GM18499 (cell line): Measurements from ENCODE around the gene TFAP2A.
A peak's percentile ranks its signal among the peaks of the same experiment; 100 is the strongest.

Experiments
- ATAC-seq: cut with Tn5 transposase; IDR thresholded peaks from one replicate; pipeline ENCODE4 v1.9.1; 2021; ENCODE audit warnings: moderate number of reproducible peaks; ENCODE audit not compliant: insufficient read depth, unreplicated experiment

Gene TFAP2A

DNA sequence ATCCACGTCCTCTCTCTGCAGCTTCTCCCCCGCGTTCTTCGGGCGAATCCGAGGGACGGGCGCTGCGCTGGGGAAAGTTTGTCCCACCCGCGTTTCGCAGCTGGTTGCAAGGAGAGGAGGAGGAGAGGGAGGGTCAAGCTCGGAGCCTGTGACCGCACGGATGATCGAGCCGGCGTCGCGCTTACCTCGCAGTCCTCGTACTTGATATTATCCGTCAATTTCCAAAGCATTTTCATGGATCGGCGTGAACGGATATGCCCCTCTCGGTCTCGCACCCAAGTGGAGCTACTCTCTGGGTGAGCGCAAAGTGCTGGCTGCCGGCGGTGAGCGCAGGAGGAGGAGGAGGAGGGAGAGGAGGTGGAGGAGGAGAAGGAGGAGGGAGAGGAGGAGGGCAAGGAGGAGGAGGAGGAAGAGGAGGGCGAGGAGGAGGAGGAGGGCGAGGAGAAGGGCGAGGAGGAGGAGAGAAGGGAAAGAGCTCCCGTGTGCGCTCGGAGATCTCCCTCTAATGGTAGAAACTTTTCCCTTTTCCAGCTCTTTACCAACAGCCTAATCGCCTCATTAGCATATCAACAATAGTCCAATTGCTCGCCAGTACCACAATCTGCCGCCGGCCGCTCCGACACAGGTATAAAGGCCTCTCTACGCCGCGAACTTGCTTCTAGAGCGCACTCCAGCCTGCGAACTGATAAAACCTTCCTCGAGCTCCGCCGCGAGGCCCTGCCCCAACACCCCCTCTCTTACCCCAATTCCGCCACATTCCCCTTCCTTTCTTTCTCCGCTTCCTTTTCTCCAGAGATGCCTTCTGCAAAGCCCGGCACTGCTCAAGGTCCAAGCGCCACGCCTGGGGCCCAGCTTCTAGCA lies at the start of gene TFAP2A:
TSS of gene TFAP2A (minus strand) at position 319 of the 861 bp plus-strand sequence. CDS start at position 236, 83 bp downstream.
- ATAC-seq, result no peak

DNA sequence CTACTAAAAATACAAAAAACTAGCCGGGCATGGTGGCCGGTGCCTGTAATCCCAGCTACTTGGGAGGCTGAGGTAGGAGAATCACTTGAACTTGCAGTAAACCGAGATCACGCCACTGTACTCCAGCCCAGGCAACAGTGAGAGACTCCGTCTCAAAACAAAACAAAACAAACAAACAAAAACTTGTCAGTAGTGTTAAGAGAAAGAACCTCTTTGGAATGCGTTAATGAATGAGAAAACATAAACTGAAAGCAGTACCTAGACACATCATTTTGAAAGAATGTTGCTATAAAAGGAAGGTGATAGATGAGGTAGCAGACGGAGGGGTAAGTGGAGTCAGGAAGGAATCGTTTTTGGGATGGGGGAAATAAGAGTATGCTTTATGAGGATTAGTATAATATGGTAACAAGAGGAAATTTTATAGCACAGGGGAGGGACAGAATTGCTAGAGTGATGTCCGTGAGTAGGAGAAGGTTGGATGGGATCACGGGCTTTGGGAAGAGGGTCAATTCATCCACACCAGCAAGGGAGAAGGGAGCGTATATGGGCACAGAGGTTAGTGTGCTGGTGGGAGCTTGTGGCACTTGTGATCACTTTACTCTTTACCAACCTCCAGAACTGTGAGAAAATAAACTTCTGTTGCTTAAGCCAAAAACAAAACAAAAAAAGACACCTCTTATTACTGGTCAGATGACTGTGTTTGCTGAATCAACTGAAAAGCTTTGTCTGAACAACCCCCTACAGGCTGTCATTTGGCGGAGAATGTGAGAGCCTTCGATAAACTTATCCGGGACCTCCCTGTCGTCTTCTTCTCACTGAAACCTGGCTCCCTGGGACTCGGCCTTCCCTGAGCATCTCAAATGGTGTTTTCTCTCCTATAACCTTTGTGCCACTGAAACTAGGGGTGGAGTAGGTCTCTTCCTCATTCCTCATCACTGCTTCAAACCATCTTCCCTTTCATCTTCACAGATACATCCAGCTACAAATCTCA lies 48.9 kb upstream of the TFAP2A start:
- ATAC-seq, result no peak

DNA sequence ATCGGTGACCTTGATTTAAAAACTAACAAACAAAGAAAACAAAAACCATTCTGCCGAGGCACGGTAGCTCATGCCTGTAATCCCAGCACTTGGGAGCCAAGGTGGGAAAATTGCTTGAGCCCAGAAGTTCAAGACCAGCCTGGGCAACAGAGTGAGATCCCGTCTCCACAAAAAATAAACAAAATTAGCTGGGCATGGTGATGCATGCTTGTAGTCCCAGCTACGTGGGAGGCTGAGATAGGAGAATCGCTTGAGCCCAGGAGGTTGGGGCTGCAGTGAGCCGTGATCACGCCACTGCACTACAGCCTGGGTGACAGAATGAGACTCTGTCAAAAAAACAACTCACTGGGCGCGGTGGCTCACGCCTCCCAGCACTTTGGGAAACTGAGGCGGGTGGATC lies 48.2 kb upstream of the TFAP2A start:
- ATAC-seq, result no peak

DNA sequence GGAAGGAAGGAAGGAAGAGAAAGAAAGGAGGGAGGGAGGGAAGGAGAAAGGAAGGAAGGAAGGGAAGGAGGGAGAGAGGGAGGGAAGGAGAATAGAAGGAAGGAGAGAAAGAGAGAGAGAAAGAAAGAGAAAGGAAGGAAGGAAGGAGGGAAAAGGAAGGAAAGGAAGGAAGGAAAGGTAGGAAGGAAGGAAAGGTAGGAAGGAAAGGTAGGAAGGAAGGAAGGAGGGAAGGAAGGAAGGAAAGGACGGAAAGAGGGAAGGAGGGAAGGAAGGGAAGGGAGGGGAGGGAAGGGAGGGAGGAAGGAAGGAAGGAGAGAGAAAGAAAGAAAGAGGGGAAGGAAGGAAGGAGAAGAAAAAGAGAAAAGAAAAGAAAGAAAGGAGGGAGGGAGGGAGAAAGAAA lies 47.0 kb upstream of the TFAP2A start:
- ATAC-seq, result no peak

DNA sequence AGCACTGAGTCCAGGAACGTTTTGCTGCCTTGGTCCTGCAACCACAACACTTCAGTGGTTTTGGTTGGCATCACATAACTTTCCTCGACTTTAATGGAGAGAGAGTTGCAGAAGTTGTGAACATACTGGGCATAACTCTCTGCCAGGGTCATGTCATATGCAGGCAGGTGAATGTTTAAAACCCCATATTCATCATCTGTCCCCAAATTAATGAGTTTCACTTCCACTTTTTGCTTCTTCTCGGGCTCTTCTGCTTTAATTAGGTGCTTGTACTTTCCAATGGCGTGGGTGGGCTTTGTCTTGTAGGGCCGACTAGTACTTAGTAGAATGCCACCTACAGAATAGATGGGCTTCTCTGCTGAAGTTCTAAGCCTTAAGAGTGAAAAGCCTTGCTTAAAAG lies 45.2 kb upstream of the TFAP2A start:
- peak; percentile 93 for ATAC-seq

GRCh38 chr6:10458287-10458686 lies 43.4 kb upstream of the TFAP2A start:
- no peak for ATAC-seq

DNA sequence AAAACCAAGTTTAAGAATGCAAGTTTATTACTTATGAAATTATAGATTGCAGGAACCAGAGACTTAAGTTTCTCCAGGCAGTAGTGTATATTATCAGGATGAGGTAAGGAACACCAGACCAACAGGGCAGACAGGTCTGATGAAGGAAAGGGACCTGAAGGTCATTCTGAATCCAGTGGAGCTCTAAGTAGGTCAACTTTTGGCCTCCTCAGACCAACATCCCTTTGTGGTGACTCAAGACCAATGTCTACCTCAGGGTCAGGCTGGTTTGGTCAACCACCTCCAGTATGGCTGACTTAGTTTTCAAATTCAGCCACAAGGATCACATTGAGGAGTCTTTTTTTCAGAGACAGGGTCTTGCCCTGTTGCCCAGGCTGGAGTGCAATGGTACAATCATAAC lies 38.7 kb upstream of the TFAP2A start:
- no peak for ATAC-seq

GRCh38 chr6:10451828-10452509 lies 37.1 kb upstream of the TFAP2A start:
- ATAC-seq, result no peak

DNA sequence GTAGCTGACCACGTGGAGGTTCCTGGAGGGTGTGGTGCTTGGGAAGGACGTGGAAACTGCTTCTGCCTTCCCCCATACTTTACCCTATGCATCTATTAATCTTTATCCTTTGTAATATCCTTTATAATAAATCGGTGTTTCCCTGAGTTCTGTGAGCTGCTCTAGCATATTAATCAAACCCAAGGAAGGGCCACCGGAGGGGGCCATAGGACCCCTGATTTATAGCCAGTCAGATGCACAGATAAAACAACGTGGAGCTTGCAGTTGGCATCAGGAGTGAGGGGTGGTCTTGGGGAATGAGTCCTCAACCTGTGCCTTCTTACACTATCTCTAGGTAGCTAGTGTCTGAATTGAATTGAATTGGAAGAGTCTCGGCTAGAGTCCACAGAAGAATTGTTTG lies 36.5 kb upstream of the TFAP2A start:
- ATAC-seq, result no peak

DNA sequence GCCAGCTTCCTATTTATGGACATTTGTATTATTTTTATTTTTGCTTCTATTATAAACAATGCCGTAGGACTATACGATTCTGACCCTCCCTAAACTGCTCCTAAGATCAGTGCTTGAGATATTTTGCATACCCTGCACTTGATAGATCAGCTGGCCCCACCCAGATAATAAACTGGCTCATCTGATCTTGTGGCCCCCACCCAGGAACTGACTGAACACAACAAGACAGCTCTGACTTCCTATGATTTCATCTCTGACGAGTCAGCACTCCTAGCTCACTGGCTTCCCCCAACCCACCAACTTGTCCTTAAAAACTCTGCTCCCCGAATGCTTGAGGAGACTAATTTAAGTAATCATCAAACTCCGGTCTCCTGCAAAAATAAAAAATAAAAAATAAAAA lies 34.9 kb upstream of the TFAP2A start:
- no peak for ATAC-seq

DNA sequence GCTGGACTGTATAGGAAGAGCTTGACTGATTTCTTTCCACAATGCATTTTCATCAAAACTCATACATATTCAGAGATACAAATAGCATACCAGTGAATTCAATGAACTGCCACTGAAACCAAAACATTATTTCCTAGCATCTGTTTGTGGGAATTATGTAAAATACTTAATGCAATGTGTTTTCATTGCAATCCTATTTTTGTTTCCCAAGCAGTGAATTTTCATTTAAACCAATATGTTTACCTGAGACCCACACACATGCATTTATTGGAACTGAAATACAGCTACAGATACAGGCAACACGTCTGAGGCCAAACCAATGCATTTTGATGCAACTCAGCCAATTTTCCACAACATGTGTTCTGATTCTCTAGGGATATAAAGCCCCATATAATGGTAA lies 33.2 kb upstream of the TFAP2A start:
- no peak for ATAC-seq

DNA sequence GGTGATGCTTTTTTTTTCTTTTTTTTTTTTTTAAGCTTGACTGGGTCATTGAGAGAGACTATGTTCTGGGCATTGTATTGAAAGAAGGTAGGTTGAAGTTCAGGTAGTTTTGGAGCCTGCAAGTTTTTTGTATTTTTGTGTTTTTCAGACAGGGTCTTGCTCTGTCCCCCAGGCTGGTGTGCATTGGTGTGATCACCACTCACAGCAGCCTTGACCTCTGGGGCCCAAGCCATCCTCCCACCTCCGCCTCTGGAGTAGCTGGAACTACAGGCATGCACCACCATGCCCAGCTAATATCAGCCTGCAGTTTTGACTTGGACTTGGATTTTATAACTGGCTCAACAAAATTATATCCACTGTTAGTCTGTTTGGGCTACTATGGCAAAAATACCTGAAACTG lies 31.7 kb upstream of the TFAP2A start:
- ATAC-seq, result no peak

DNA sequence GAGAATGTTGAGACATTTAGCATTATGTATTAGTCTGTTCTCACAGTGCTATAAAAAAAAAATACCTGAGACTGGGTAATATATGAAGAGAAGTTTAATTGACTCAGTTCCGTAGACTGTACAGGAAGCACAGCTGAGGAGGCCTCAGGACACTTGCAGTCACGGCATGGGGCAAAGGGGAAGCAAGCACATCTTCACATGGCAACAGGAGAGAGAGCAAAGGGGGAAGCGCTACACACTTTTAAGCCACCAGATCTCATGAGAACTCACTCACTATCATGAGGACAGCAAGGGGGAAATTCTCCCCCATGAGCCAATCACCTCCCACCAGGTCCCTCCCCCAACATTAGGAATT lies 26.8 kb upstream of the TFAP2A start:
- ATAC-seq, result no peak

- no peak for ATAC-seq
Observed at GRCh38 chr6:10441004-10441654, 26.3 kb upstream of the TFAP2A start.

- ATAC-seq, result no peak
Observed at GRCh38 chr6:10437891-10438290, 23.0 kb upstream of the TFAP2A start.

DNA sequence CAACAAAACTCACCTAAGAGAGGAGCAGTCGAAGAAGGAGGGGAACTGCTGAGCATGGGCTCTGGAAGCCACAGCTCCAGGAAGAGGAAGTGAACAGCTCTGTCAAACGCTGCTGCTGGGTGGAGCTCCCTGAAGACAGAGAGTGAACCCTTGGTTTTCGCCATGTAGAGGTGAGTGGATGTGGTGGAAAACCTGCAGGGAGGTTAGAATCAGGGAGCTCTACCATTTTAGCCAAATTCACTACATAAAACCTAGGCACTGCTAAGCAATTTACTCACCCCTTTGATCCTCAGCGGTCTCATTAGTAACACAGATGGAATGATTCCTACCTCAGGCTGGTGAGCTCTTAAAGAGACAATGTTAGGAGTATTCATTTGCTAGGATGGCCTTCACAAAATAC lies 19.4 kb upstream of the TFAP2A start:
- no peak for ATAC-seq

GRCh38 chr6:10433322-10433721 lies 18.4 kb upstream of the TFAP2A start:
- no peak for ATAC-seq

GRCh38 chr6:10431423-10432164 lies 16.7 kb upstream of the TFAP2A start:
- no peak for ATAC-seq

DNA sequence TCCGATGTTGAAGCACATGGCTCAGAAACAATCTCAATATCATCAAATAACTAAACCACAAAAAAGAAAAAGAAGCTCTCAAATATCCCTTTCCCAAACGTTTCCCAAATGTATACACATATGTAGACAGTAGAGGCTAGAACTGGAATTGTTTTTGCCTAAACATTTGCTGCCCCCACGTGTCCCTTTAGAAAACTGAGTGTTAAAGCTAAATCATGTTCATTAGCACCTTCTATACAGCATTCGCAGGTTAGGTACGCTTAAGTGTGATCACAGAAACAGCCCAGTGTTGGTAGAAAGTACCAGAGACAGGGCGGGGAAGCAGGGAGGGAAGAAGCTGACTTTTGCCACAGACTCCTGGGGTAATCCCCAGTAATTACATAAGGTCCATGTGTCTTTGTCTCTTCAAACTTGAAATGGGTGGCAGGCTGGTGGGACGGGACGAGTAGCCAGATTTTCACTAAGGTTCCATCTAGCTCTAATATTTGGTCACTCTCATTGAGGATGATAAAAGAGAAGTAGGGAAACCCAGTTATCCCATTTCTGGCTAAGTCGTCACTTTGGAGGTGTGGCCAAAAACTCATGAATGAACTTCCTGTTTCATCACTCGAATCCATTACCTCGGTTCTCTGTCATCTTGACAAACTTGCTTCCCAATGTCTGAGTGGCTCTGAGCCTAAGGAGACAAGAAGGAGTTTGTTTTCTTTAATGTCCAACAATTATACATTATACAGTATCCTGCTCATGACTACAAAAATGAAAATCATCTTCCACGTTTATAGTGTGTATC lies 15.0 kb upstream of the TFAP2A start:
- ATAC-seq, result peak; percentile 59
